ENCODE measurements around the gene HOXB13.

The HOXB13 gene

GRCh38 chr17:48754500-48755261 is 26.1 kb upstream of the HOXB13 start:
- no peak overlapping the region for H3K27ac ChIP-seq (ENCODE audit: low read depth, low read length)
- no peak overlapping the region for H4K12ac ChIP-seq (ENCODE audit: low read depth, low read length)
- H3K79me2 ChIP-seq (ENCODE audit: control insufficient read depth, insufficient read depth, low read length, poor library complexity), result no peaks in the 10 kb centered on the region
- H3K9ac ChIP-seq (ENCODE audit: low read length), result no peak overlapping the region
- no peak overlapping the region for H2AFZ ChIP-seq (ENCODE audit: insufficient read depth, low read length, poor library complexity)
- no peak overlapping the region for H2AK5ac ChIP-seq (ENCODE audit: low read length)
- no peak overlapping the region for H2BK12ac ChIP-seq (ENCODE audit: low read length)
- H3K14ac ChIP-seq (ENCODE audit: low read length), result no peak overlapping the region
- H2BK120ac ChIP-seq (ENCODE audit: insufficient read depth, low read length, poor library complexity), result no peak overlapping the region
- no peak overlapping the region for H3K4ac ChIP-seq (ENCODE audit: low read depth, low read length)
- no CpG with 5 or more reads among the region's 52 CpGs for WGBS (ENCODE audit: extremely low coverage, insufficient coverage, insufficient read length)
- no peak overlapping the region for H3K4me2 ChIP-seq (ENCODE audit: low read length)
- no peak overlapping the region for H3K23ac ChIP-seq (ENCODE audit: low read length)
- no peak overlapping the region for H3K4me3 ChIP-seq (ENCODE audit: low read depth, low read length)
- peaks cover 76% of the 10 kb centered on the region for H3K27me3 ChIP-seq (ENCODE audit: insufficient read depth, low read length)
- peaks cover 0 to 2% of the 10 kb centered on the region in 2 experiments for H3K4me1 ChIP-seq (ENCODE audit: control insufficient read depth in 1 of 2, insufficient read depth in 2 of 2, low read length in 2 of 2)
- no peak overlapping the region for H4K8ac ChIP-seq (ENCODE audit: low read depth, low read length)
- DNase-seq, result peak in 1 of 2 donors; percentile 6
- H4K91ac ChIP-seq (ENCODE audit: low read depth, low read length), result no peak overlapping the region
- no peaks in the 10 kb centered on the region for H3K36me3 ChIP-seq (ENCODE audit: control insufficient read depth in 1 of 2, insufficient read depth in 2 of 2, low read length in 2 of 2)
- no peaks in the 10 kb centered on the region for H3K79me1 ChIP-seq (ENCODE audit: low read length)
- H3K9me3 ChIP-seq (ENCODE audit: insufficient read depth, low read depth, low read length), result peaks cover 9% of the 10 kb centered on the region
- no peak overlapping the region for H2BK5ac ChIP-seq (ENCODE audit: low read depth, low read length, poor library complexity)
- H3K18ac ChIP-seq (ENCODE audit: low read length), result no peak overlapping the region

- peaks cover 0 to 2% of the 10 kb centered on the region in 2 experiments for H3K4me1 ChIP-seq (ENCODE audit: control insufficient read depth in 1 of 2, insufficient read depth in 2 of 2, low read length in 2 of 2)
- no CpG with 5 or more reads among the region's 22 CpGs for WGBS (ENCODE audit: extremely low coverage, insufficient coverage, insufficient read length)
- no peak overlapping the region for H3K27ac ChIP-seq (ENCODE audit: low read depth, low read length)
- no peaks in the 10 kb centered on the region for H3K79me2 ChIP-seq (ENCODE audit: control insufficient read depth, insufficient read depth, low read length, poor library complexity)
- H2BK12ac ChIP-seq (ENCODE audit: low read length), result no peak overlapping the region
- no peak overlapping the region for H4K91ac ChIP-seq (ENCODE audit: low read depth, low read length)
- H4K8ac ChIP-seq (ENCODE audit: low read depth, low read length), result no peak overlapping the region
- H3K4ac ChIP-seq (ENCODE audit: low read depth, low read length), result no peak overlapping the region
- H2AK5ac ChIP-seq (ENCODE audit: low read length), result no peak overlapping the region
- DNase-seq, result no peak
- H3K9me3 ChIP-seq (ENCODE audit: insufficient read depth, low read depth, low read length), result peaks cover 9% of the 10 kb centered on the region
- no peak overlapping the region for H2BK5ac ChIP-seq (ENCODE audit: low read depth, low read length, poor library complexity)
- H3K4me2 ChIP-seq (ENCODE audit: low read length), result no peak overlapping the region
- H2BK120ac ChIP-seq (ENCODE audit: insufficient read depth, low read length, poor library complexity), result no peak overlapping the region
- H2AFZ ChIP-seq (ENCODE audit: insufficient read depth, low read length, poor library complexity), result no peak overlapping the region
- no peak overlapping the region for H3K18ac ChIP-seq (ENCODE audit: low read length)
- H3K23ac ChIP-seq (ENCODE audit: low read length), result no peak overlapping the region
- H3K9ac ChIP-seq (ENCODE audit: low read length), result no peak overlapping the region
- no peak overlapping the region for H3K4me3 ChIP-seq (ENCODE audit: low read depth, low read length)
- H3K14ac ChIP-seq (ENCODE audit: low read length), result no peak overlapping the region
- peaks cover 80% of the 10 kb centered on the region for H3K27me3 ChIP-seq (ENCODE audit: insufficient read depth, low read length)
- H3K79me1 ChIP-seq (ENCODE audit: low read length), result no peaks in the 10 kb centered on the region
- H4K12ac ChIP-seq (ENCODE audit: low read depth, low read length), result no peak overlapping the region
- H3K36me3 ChIP-seq (ENCODE audit: control insufficient read depth in 1 of 2, insufficient read depth in 2 of 2, low read length in 2 of 2), result no peaks in the 10 kb centered on the region
These were observed 25.4 kb upstream of the HOXB13 start for GRCh38 chr17:48753794-48754499.

GRCh38 chr17:48752399-48753288 is 24.1 kb upstream of the HOXB13 start:
- WGBS (ENCODE audit: extremely low coverage, insufficient coverage, insufficient read length), result no CpG with 5 or more reads among the region's 43 CpGs

GRCh38 chr17:48751733-48752398 is 23.3 kb upstream of the HOXB13 start:
- H3K4ac ChIP-seq (ENCODE audit: low read depth, low read length), result no peak overlapping the region
- WGBS (ENCODE audit: extremely low coverage, insufficient coverage, insufficient read length), result no CpG with 5 or more reads among the region's 13 CpGs

More at GRCh38 chr17:48752399-48753288, 24.1 kb upstream of the HOXB13 start:
- Histone ChIP-seq H3K79me2 (ENCODE audit: control insufficient read depth, insufficient read depth, low read length, poor library complexity) (no peaks in the 10 kb centered on the region), H2AFZ (ENCODE audit: insufficient read depth, low read length, poor library complexity) (no peak overlapping the region), H3K27ac (ENCODE audit: low read depth, low read length) (no peak overlapping the region), H3K4me2 (ENCODE audit: low read length) (no peak overlapping the region), H3K14ac (ENCODE audit: low read length) (no peak overlapping the region), H3K9ac (ENCODE audit: low read length) (no peak overlapping the region), H3K36me3 (ENCODE audit: control insufficient read depth in 1 of 2, insufficient read depth in 2 of 2, low read length in 2 of 2) (no peaks in the 10 kb centered on the region), H3K79me1 (ENCODE audit: low read length) (no peaks in the 10 kb centered on the region), H2BK12ac (ENCODE audit: low read length) (no peak overlapping the region), H4K91ac (ENCODE audit: low read depth, low read length) (no peak overlapping the region), H3K23ac (ENCODE audit: low read length) (no peak overlapping the region), H2BK120ac (ENCODE audit: insufficient read depth, low read length, poor library complexity) (no peak overlapping the region), H3K18ac (ENCODE audit: low read length) (no peak overlapping the region), H4K8ac (ENCODE audit: low read depth, low read length) (no peak overlapping the region), H3K27me3 (ENCODE audit: insufficient read depth, low read length) (peaks cover 82% of the 10 kb centered on the region), H3K9me3 (ENCODE audit: insufficient read depth, low read depth, low read length) (peaks cover 10% of the 10 kb centered on the region), H2AK5ac (ENCODE audit: low read length) (no peak overlapping the region), H2BK5ac (ENCODE audit: low read depth, low read length, poor library complexity) (no peak overlapping the region), H3K4ac (ENCODE audit: low read depth, low read length) (no peak overlapping the region), H3K4me1 (ENCODE audit: control insufficient read depth in 1 of 2, insufficient read depth in 2 of 2, low read length in 2 of 2) (peaks cover 0 to 2% of the 10 kb centered on the region in 2 experiments), H3K4me3 (ENCODE audit: low read depth, low read length) (no peak overlapping the region), H4K12ac (ENCODE audit: low read depth, low read length) (no peak overlapping the region)
- DNase-seq, result no peak

More at GRCh38 chr17:48751733-48752398, 23.3 kb upstream of the HOXB13 start:
- Histone ChIP-seq H3K4me3 (ENCODE audit: low read depth, low read length) (peak overlapping the region; percentile 49), H3K9me3 (ENCODE audit: insufficient read depth, low read depth, low read length) (peaks cover 9% of the 10 kb centered on the region), H3K18ac (ENCODE audit: low read length) (no peak overlapping the region), H3K4me2 (ENCODE audit: low read length) (no peak overlapping the region), H3K36me3 (ENCODE audit: control insufficient read depth in 1 of 2, insufficient read depth in 2 of 2, low read length in 2 of 2) (no peaks in the 10 kb centered on the region), H4K91ac (ENCODE audit: low read depth, low read length) (no peak overlapping the region), H4K12ac (ENCODE audit: low read depth, low read length) (no peak overlapping the region), H2AFZ (ENCODE audit: insufficient read depth, low read length, poor library complexity) (no peak overlapping the region), H4K8ac (ENCODE audit: low read depth, low read length) (no peak overlapping the region), H2BK5ac (ENCODE audit: low read depth, low read length, poor library complexity) (no peak overlapping the region), H3K9ac (ENCODE audit: low read length) (no peak overlapping the region), H3K27me3 (ENCODE audit: insufficient read depth, low read length) (peaks cover 82% of the 10 kb centered on the region), H3K27ac (ENCODE audit: low read depth, low read length) (no peak overlapping the region), H3K4me1 (ENCODE audit: control insufficient read depth in 1 of 2, insufficient read depth in 2 of 2, low read length in 2 of 2) (peaks cover 0 to 2% of the 10 kb centered on the region in 2 experiments), H3K79me1 (ENCODE audit: low read length) (no peaks in the 10 kb centered on the region), H2AK5ac (ENCODE audit: low read length) (no peak overlapping the region), H3K23ac (ENCODE audit: low read length) (no peak overlapping the region), H2BK12ac (ENCODE audit: low read length) (no peak overlapping the region), H3K14ac (ENCODE audit: low read length) (no peak overlapping the region), H3K79me2 (ENCODE audit: control insufficient read depth, insufficient read depth, low read length, poor library complexity) (no peaks in the 10 kb centered on the region), H2BK120ac (ENCODE audit: insufficient read depth, low read length, poor library complexity) (no peak overlapping the region)
- DNase-seq, result no peak
